ENCODE measurements around the gene C1orf122. TPM values are rescaled to one million over a fixed set of nuclear protein-coding genes. Genes with fewer than 3 reads are reported as not detected.

The C1orf122 gene
- total RNA-seq, 1 experiment from 2014 or later = 72.5 TPM

GRCh38 chr1:37792943-37793686, 14.5 kb upstream of the C1orf122 start:
- TF ChIP-seq EZH2 (IDR thresholded peaks at IDR 0.05; ENCODE audit: low read length, unreplicated experiment) (no peak), EZH2phosphoT487 (IDR thresholded peaks at IDR 0.05; ENCODE audit: borderline replicate concordance, low read length) (no peak), CTCF (conservative IDR thresholded peaks at IDR 0.05; ENCODE audit: low read depth, low read length) (no peak)
- H3K9me3 ChIP-seq (ENCODE audit: low read length) = no peaks in the 10 kb centered on the region
- 0 out of 2 replicates have a peak, but pooled peaks cover 4% of the 10 kb centered on the region for H4K20me1 ChIP-seq (ENCODE audit: low read length)
- DNase-seq (no peak), ATAC-seq (no peak)
- H3K9me2 ChIP-seq (replicated peaks; ENCODE audit: low read length) = no peaks in the 10 kb centered on the region
- H2AFZ ChIP-seq (ENCODE audit: low read length) = peak overlapping the region; percentile 61
- H3K27me3 ChIP-seq (ENCODE audit: low read length) = no peaks in the 10 kb centered on the region
- H3K9ac ChIP-seq (ENCODE audit: low read length) = no peak overlapping the region
- BruUV-seq (replicated peaks) = no TSS peak
- CTCF ChIA-PET = no interaction called here
- peak overlapping the region; percentile 50 for H3K4me3 ChIP-seq (ENCODE audit: low read length)
- POLR2A ChIA-PET (ENCODE audit: unreplicated experiment) = no interaction called here
- no peaks in the 10 kb centered on the region for H3F3A ChIP-seq (ENCODE audit: low read length, unreplicated experiment)
- intact Hi-C loops (cut with micrococcal nuclease) = no loop called here
- H3K4me2 ChIP-seq (ENCODE audit: low read length) = peak overlapping the region; percentile 71
- H3K4me1 ChIP-seq (ENCODE audit: insufficient read depth, low read length) = peaks cover 15% of the 10 kb centered on the region
- H3K27ac ChIP-seq (ENCODE audit: low read length) = no peak overlapping the region
- H3K36me3 ChIP-seq (ENCODE audit: low read depth, low read length) = peaks cover 5% of the 10 kb centered on the region; the same call in 1 of the 2 replicates
- peaks cover 21% of the 10 kb centered on the region for H3K79me2 ChIP-seq (ENCODE audit: low read length)

DNA sequence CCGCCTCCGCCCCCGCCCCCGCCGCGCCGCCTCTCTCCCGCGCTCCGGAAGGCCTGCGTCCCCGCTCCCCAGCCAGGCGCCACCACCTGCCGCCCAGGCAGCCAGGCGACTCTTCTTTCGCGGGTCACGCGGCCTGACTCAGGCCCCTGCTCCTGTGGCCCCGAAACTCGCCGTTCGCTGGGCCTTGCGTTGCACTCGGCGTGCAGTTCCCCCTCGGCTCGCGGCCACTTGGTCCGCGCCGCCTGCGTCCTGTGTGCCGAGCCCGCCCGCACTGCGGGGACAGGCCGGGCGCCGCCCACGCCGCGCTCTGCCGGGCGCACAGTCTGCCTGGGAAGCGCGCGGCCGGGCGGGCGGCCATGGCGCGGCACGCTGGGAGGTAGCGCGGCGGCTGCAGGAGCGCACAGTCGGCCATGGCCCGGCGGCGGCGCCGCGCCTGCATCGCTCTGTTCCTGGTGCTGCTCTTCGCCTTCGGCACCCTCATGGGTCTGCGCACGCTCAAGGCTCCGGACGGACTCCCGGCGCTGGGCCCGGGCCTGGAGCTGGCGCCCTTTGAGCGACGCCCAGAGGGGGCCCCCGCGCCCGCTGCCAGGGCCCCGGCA, 13.7 kb upstream of the C1orf122 start, which contains the start of gene MANEAL:
MANEAL (plus strand) TSS at position 75 of the 599 bp plus-strand sequence; CDS start at position 411, 336 bp downstream.
- Histone ChIP-seq H3K4me2 (ENCODE audit: low read length) (peak within 1 kb of the TSS; percentile 89), H3K9me2 (replicated peaks; ENCODE audit: low read length) (no peaks in the 10 kb centered on the region), H3K9ac (ENCODE audit: low read length) (peak within 1 kb of the TSS; percentile 72), H3K36me3 (ENCODE audit: low read depth, low read length) (peaks cover 5% of the 10 kb centered on the region; the same call in 1 of the 2 replicates), H2AFZ (ENCODE audit: low read length) (peak within 1 kb of the TSS; percentile 77), H3K4me1 (ENCODE audit: insufficient read depth, low read length) (peaks cover 15% of the 10 kb centered on the region), H4K20me1 (ENCODE audit: low read length) (0 out of 2 replicates have a peak, but pooled peaks cover 4% of the 10 kb centered on the region), H3K4me3 (ENCODE audit: low read length) (peak within 1 kb of the TSS; percentile 85), H3K27me3 (ENCODE audit: low read length) (no peaks in the 10 kb centered on the region), H3K79me2 (ENCODE audit: low read length) (peaks cover 21% of the 10 kb centered on the region), H3K27ac (ENCODE audit: low read length) (no peak within 1 kb of the TSS), H3F3A (ENCODE audit: low read length, unreplicated experiment) (no peaks in the 10 kb centered on the region), H3K9me3 (ENCODE audit: low read length) (no peaks in the 10 kb centered on the region)
- DNase-seq = peak; percentile 63
- ChIA-PET CTCF (no interaction called here), POLR2A (ENCODE audit: unreplicated experiment) (interaction anchor here (0.6 kb wide), 1 partner anchor 66 kb away, joined by 5 read pairs; no protein-coding TSS in a partner anchor)
- intact Hi-C loops (cut with micrococcal nuclease) = no loop called here
- no peak for TF ChIP-seq EZH2 (IDR thresholded peaks at IDR 0.05; ENCODE audit: low read length, unreplicated experiment)
- TF ChIP-seq EZH2phosphoT487 (IDR thresholded peaks at IDR 0.05; ENCODE audit: borderline replicate concordance, low read length) = peak; percentile 48; the same call in 1 of the 2 replicates
- no TSS peak for BruUV-seq (replicated peaks)
- ATAC-seq = peak; percentile 85

All from PC-3 (cell line).